HG02852 (cell line): ENCODE data around the gene PARD6B.

Experiments
- ATAC-seq: cut with Tn5 transposase; IDR thresholded peaks from one replicate; pipeline ENCODE4 v1.9.1; 2021; ENCODE audit warnings: mild to moderate bottlenecking, moderate library complexity; ENCODE audit not compliant: unreplicated experiment

The PARD6B gene

GRCh38 chr20:50723672-50724071 lies 7.7 kb upstream of the PARD6B start:
- no peak for ATAC-seq

GRCh38 chr20:50724112-50724725 lies 7.2 kb upstream of the PARD6B start:
- no peak for ATAC-seq

- peak; percentile 52 for ATAC-seq
These were observed 6.3 kb upstream of the PARD6B start for GRCh38 chr20:50724851-50725723.

GRCh38 chr20:50725724-50726005 lies 5.7 kb upstream of the PARD6B start:
- no peak for ATAC-seq

GRCh38 chr20:50726955-50727791 lies 4.2 kb upstream of the PARD6B start:
- ATAC-seq, result no peak

GRCh38 chr20:50727792-50728485 lies 3.4 kb upstream of the PARD6B start:
- ATAC-seq, result no peak

GRCh38 chr20:50728486-50728980 lies 2.8 kb upstream of the PARD6B start:
- ATAC-seq, result no peak

- ATAC-seq, result no peak
These were observed 2.2 kb upstream of the PARD6B start for GRCh38 chr20:50728981-50729874.

GRCh38 chr20:50729901-50730764 lies 1.2 kb upstream of the PARD6B start:
- no peak for ATAC-seq

GRCh38 chr20:50730765-50731054 lies 670 bp upstream of the PARD6B start:
- peak; percentile 5 for ATAC-seq

- ATAC-seq, result no peak
These were observed 730 bp downstream of the PARD6B start for GRCh38 chr20:50731930-50732690.

GRCh38 chr20:50733644-50734349 lies 2.4 kb downstream of the PARD6B start:
- no peak for ATAC-seq

GRCh38 chr20:50734730-50735679 lies 3.6 kb downstream of the PARD6B start:
- no peak for ATAC-seq

- ATAC-seq, result no peak
These were observed 4.4 kb downstream of the PARD6B start for GRCh38 chr20:50735813-50736212.

- no peak for ATAC-seq
These were observed 6.0 kb downstream of the PARD6B start for GRCh38 chr20:50737352-50737751.

GRCh38 chr20:50743087-50743486 lies 11.7 kb downstream of the PARD6B start:
- no peak for ATAC-seq
